ENCODE data around the gene LRBA.

DNA sequence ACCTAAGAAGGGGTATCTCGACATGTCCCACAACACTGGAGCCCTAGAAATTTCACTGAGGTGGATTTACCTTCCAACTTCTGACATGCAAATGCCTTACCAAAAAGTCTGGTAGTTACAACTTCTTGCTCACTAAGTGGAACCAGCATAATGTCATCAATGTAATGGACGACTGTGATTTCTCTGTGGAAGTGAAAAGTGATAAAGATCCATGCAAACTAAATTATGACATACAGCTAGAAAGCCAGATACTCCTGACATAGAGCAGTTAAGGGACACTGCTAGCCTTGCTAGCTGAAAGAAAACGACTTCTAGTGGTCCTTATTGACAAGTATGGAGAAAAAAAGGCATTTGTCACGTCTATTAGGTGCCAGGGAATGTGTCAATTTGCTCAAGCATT is 242.1 kb downstream of the LRBA start:
- TF ChIP-seq, protein P1, sequence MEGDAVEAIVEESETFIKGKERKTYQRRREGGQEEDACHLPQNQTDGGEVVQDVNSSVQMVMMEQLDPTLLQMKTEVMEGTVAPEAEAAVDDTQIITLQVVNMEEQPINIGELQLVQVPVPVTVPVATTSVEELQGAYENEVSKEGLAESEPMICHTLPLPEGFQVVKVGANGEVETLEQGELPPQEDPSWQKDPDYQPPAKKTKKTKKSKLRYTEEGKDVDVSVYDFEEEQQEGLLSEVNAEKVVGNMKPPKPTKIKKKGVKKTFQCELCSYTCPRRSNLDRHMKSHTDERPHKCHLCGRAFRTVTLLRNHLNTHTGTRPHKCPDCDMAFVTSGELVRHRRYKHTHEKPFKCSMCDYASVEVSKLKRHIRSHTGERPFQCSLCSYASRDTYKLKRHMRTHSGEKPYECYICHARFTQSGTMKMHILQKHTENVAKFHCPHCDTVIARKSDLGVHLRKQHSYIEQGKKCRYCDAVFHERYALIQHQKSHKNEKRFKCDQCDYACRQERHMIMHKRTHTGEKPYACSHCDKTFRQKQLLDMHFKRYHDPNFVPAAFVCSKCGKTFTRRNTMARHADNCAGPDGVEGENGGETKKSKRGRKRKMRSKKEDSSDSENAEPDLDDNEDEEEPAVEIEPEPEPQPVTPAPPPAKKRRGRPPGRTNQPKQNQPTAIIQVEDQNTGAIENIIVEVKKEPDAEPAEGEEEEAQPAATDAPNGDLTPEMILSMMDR (conservative IDR thresholded peaks at IDR 0.05; ENCODE audit: low read depth, low read length), result no peak
- TF ChIP-seq RAD21 (IDR thresholded peaks at IDR 0.05; ENCODE audit: low read length), result no peak
